Fibroblast of lung (primary cell): ENCODE measurements around the gene PUSL1. TPM values are rescaled to one million over a fixed set of nuclear protein-coding genes. Genes with fewer than 3 reads are reported as not detected.
A peak's percentile ranks its signal among the peaks of the same experiment; 100 is the strongest.

ENCODE experiments used
- DNase-seq, 2 donors: peaks; one replicate each; pipeline versions ENCODE4 v3.0.0 to v3.0.0-alpha.2; 2010; ENCODE audit warnings: low read depth in 2 of 2
- H2AFZ ChIP-seq: 2 replicates; pipeline ENCODE4 v1.5.1; 2012; ENCODE audit warnings: low read length, control low read depth, inconsistent platforms
- H3K27ac ChIP-seq: 2 replicates; pipeline ENCODE4 v1.5.1; 2011; ENCODE audit warnings: low read length, control low read depth; ENCODE audit not compliant: insufficient read depth
- H3K27me3 ChIP-seq: 2 replicates; pipeline ENCODE4 v1.5.1; 2011; ENCODE audit warnings: mild to moderate bottlenecking, low read length; ENCODE audit not compliant: control insufficient read depth, insufficient read depth
- H3K36me3 ChIP-seq: 2 replicates; pipeline ENCODE4 v1.5.1; 2011; ENCODE audit warnings: low read length; ENCODE audit not compliant: control insufficient read depth, insufficient read depth
- H3K4me1 ChIP-seq: 2 replicates; pipeline ENCODE4 v1.5.1; 2011; ENCODE audit warnings: low read length; ENCODE audit not compliant: control insufficient read depth, insufficient read depth; ENCODE audit errors: extremely low read depth
- H3K4me2 ChIP-seq: 2 replicates; pipeline ENCODE4 v1.5.1; 2011; ENCODE audit warnings: low read length, control low read depth; ENCODE audit not compliant: insufficient read depth; ENCODE audit errors: extremely low read depth
- H3K4me3 ChIP-seq, 4 experiments: fragments of 200-600 bp in 1 of 4; sonication (generic) in 1 of 4; replicated peaks in 1 of 4; 2 replicates each; pipeline ENCODE4 v1.5.1; 2011 to 2016; ENCODE audit warnings: low read length in 4 of 4, low read depth in 3 of 4, mild to moderate bottlenecking in 3 of 4, control low read depth in 2 of 4, inconsistent platforms in 1 of 4, mixed read lengths in 1 of 4; ENCODE audit not compliant: insufficient read depth in 1 of 4; ENCODE audit errors: control extremely low read depth in 1 of 4
- H3K79me2 ChIP-seq: 2 replicates; pipeline ENCODE4 v1.5.1; 2012; ENCODE audit warnings: mild to moderate bottlenecking, low read length, inconsistent platforms; ENCODE audit not compliant: control insufficient read depth, insufficient read depth
- H3K9ac ChIP-seq: 2 replicates; pipeline ENCODE4 v1.5.1; 2011; ENCODE audit warnings: mild to moderate bottlenecking, low read length, control low read depth; ENCODE audit not compliant: insufficient read depth
- H3K9me3 ChIP-seq: 2 replicates; pipeline ENCODE4 v1.5.1; 2012; ENCODE audit warnings: low read depth, low read length; ENCODE audit not compliant: control insufficient read depth, insufficient read depth
- H4K20me1 ChIP-seq: 2 replicates; pipeline ENCODE4 v1.5.1; 2011; ENCODE audit warnings: low read length; ENCODE audit not compliant: control insufficient read depth, insufficient read depth; ENCODE audit errors: extremely low read depth
- CTCF ChIP-seq, 2 donors: IDR thresholded peaks in 1 of 2; conservative IDR thresholded peaks in 1 of 2; 1 replicate in 1 of 2; 2 replicates in 1 of 2; pipeline ENCODE4 v1.5.1; 2011 to 2012; ENCODE audit warnings: low read length in 2 of 2, control low read depth in 1 of 2, inconsistent platforms in 1 of 2, low read depth in 1 of 2, mild to moderate bottlenecking in 1 of 2
- EZH2 ChIP-seq: IDR thresholded peaks from 2 replicates; pipeline ENCODE4 v1.5.1; 2012; ENCODE audit warnings: low read length, control low read depth, mild to moderate bottlenecking; ENCODE audit errors: missing control alignments
- polyA plus RNA-seq, 2 donors: library from polyadenylated mRNA; depleted of rRNA in 1 of 2; stranded (reverse) in 1 of 2; unstranded in 1 of 2; fragments of >200 nt; gene quantifications; 2 replicates each; pipeline ENCODE4 v1.2.1, GENCODE V29; 2011 to 2012; ENCODE audit warnings: missing spikeins in 1 of 2
- total RNA-seq: library from RNA; depleted of rRNA; stranded (reverse); fragments of >200 nt; gene quantifications from 2 replicates; pipeline ENCODE4 v1.2.1, GENCODE V29; 2014

The PUSL1 gene
- total and polyA plus RNA-seq, 2 donors (not counting 1 experiment from before 2014, with no cell fraction given) = 7.1 to 12.7 TPM

- H3K9ac ChIP-seq = peak overlapping the region; percentile 48
Observed at GRCh38 chr1:1306070-1306660, 2.2 kb upstream of the PUSL1 start.

GRCh38 chr1:1306661-1307260, 1.6 kb upstream of the PUSL1 start:
- Histone ChIP-seq H4K20me1 (no peaks in the 10 kb centered on the region), H3K4me3 (peak overlapping the region; percentile 66 to 84 (median 78))

More at GRCh38 chr1:1306070-1306660, 2.2 kb upstream of the PUSL1 start:
- DNase-seq = no peak
- no peaks in the 10 kb centered on the region for H4K20me1 ChIP-seq
- peak overlapping the region; percentile 39 for H3K27ac ChIP-seq
- no peaks in the 10 kb centered on the region for H3K27me3 ChIP-seq
- H3K79me2 ChIP-seq = peaks cover 48% of the 10 kb centered on the region
- TF ChIP-seq EZH2 (no peak), CTCF (conservative IDR thresholded peaks at IDR 0.05 in 1 of 2, IDR thresholded peaks at IDR 0.05 in 1 of 2; ENCODE audit: low read depth in 1 of 2, low read length in 2 of 2) (peak; percentile 9 to 38)
- peaks cover 23% of the 10 kb centered on the region for H3K4me1 ChIP-seq
- H2AFZ ChIP-seq = no peak overlapping the region
- H3K9me3 ChIP-seq = no peaks in the 10 kb centered on the region
- peak overlapping the region; percentile 99 for H3K4me2 ChIP-seq
- peak overlapping the region; percentile 66 to 84 (median 78) for H3K4me3 ChIP-seq
- peaks cover 18% of the 10 kb centered on the region for H3K36me3 ChIP-seq

More at GRCh38 chr1:1306661-1307260, 1.6 kb upstream of the PUSL1 start:
- Histone ChIP-seq H3K9ac (peak overlapping the region; percentile 71), H3K9me3 (no peaks in the 10 kb centered on the region), H3K79me2 (peaks cover 48% of the 10 kb centered on the region), H2AFZ (no peak overlapping the region), H3K36me3 (peaks cover 20% of the 10 kb centered on the region), H3K27ac (peak overlapping the region; percentile 65), H3K4me1 (peaks cover 23% of the 10 kb centered on the region), H3K27me3 (no peaks in the 10 kb centered on the region), H3K4me2 (peak overlapping the region; percentile 99)
- no peak for TF ChIP-seq EZH2
- no peak for TF ChIP-seq CTCF (conservative IDR thresholded peaks at IDR 0.05 in 1 of 2, IDR thresholded peaks at IDR 0.05 in 1 of 2; ENCODE audit: low read depth in 1 of 2, low read length in 2 of 2)
- no peak for DNase-seq
